WTC11 (cell line): ENCODE measurements around the gene LRMDA. TPM values are rescaled to one million over a fixed set of nuclear protein-coding genes. Genes with fewer than 3 reads are reported as not detected.

Experiments
- ATAC-seq: fragments of 200-7000 bp; cut with Tn5 transposase; 2 replicates; pipeline ENCODE4 v1.10.0; 2021; ENCODE audit warnings: mild to moderate bottlenecking, moderate library complexity
- CTCF ChIA-PET: fragments of 300-600 bp; sonication (Branson Sonifier 250); formaldehyde crosslinking; loops from one replicate; lab custom pipeline; 2021; ENCODE audit warnings: antibody characterized with exemption; lab: Charles Lee
- POLR2A ChIA-PET: fragments of 350-600 bp; sonication (Branson Sonifier 250); formaldehyde crosslinking; loops from one replicate; lab custom pipeline; 2021; ENCODE audit warnings: antibody characterized with exemption; lab: Charles Lee
- DNase-seq: peaks from one replicate; pipeline ENCODE4 v3.0.0; 2021; ENCODE audit warnings: low spot score
- H3K27ac Mint-ChIP-seq: 2 replicates; pipeline ENCODE4 v1.8.0; 2021; ENCODE audit warnings: mixed read lengths
- H3K27me3 Mint-ChIP-seq: 2 replicates; pipeline ENCODE4 v1.8.0; 2021; ENCODE audit warnings: low read depth, mild to moderate bottlenecking, moderate library complexity, mixed read lengths
- H3K36me3 Mint-ChIP-seq: 2 replicates; pipeline ENCODE4 v1.8.0; 2021; ENCODE audit warnings: mixed read lengths
- H3K4me1 Mint-ChIP-seq: 2 replicates; pipeline ENCODE4 v1.8.0; 2022; ENCODE audit warnings: mixed read lengths
- H3K4me3 Mint-ChIP-seq: 2 replicates; pipeline ENCODE4 v1.8.0; 2021; ENCODE audit warnings: mild to moderate bottlenecking, moderate library complexity, mixed read lengths
- H3K9me3 Mint-ChIP-seq: 2 replicates; pipeline ENCODE4 v1.8.0; 2021; ENCODE audit warnings: mixed read lengths
- KAT7 ChIP-seq: sonication (generic); formaldehyde crosslinking; IDR thresholded peaks from 2 replicates; pipeline ENCODE4 v1.8.1; 2023; ENCODE audit warnings: missing genetic modification reagents, mild to moderate bottlenecking, borderline replicate concordance
- NFATC4 ChIP-seq: fragments of 250-450 bp; sonication (Bioruptor Pico); IDR thresholded peaks from 2 replicates; pipeline ENCODE4 v1.9.0; 2021; ENCODE audit warnings: mild to moderate bottlenecking
- PRRX2 ChIP-seq: fragments of 250-450 bp; sonication (Bioruptor Pico); IDR thresholded peaks from 2 replicates; pipeline ENCODE4 v1.8.0; 2021; ENCODE audit warnings: mild to moderate bottlenecking
- RORB ChIP-seq: fragments of 250-450 bp; sonication (Bioruptor Pico); IDR thresholded peaks from 2 replicates; pipeline ENCODE4 v1.9.0; 2021; ENCODE audit warnings: mild to moderate bottlenecking
- SMAD4 ChIP-seq: sonication (generic); formaldehyde crosslinking; IDR thresholded peaks from 2 replicates; pipeline ENCODE4 v1.8.0; 2022; ENCODE audit warnings: mild to moderate bottlenecking, missing genetic modification reagents
- TCF7 ChIP-seq: sonication (generic); formaldehyde crosslinking; IDR thresholded peaks from 2 replicates; pipeline ENCODE4 v1.8.0; 2022; ENCODE audit warnings: mild to moderate bottlenecking, low read depth, missing genetic modification reagents, moderate library complexity
- ZNF121 ChIP-seq: sonication (generic); formaldehyde crosslinking; IDR thresholded peaks from 2 replicates; pipeline ENCODE4 v1.8.0; 2023; ENCODE audit warnings: missing genetic modification reagents
- ZNF317 ChIP-seq: sonication (generic); formaldehyde crosslinking; IDR thresholded peaks from 2 replicates; pipeline ENCODE4 v1.8.1; 2023; ENCODE audit warnings: low read depth, mild to moderate bottlenecking, moderate library complexity, missing genetic modification reagents, borderline replicate concordance
- ZNF532 ChIP-seq: fragments of 250-450 bp; sonication (Bioruptor Pico); IDR thresholded peaks from 2 replicates; pipeline ENCODE4 v1.9.0; 2021; ENCODE audit warnings: mild to moderate bottlenecking, borderline replicate concordance
- ZNF671 ChIP-seq: fragments of 250-450 bp; sonication (Bioruptor Pico); IDR thresholded peaks from 2 replicates; pipeline ENCODE4 v1.8.0; 2021; ENCODE audit warnings: mild to moderate bottlenecking
- total RNA-seq: library from RNA; stranded (reverse); gene quantifications from 3 replicates; pipeline ENCODE4 v1.2.3, GENCODE V29; 2021
- TF ChIP-seq, protein P1 (sequence below): sonication (generic); formaldehyde crosslinking; IDR thresholded peaks from 2 replicates; pipeline ENCODE4 v1.8.0; 2023; ENCODE audit warnings: mild to moderate bottlenecking, missing genetic modification reagents
- TF ChIP-seq, protein P2 (sequence below): sonication (generic); formaldehyde crosslinking; IDR thresholded peaks from 2 replicates; pipeline ENCODE4 v1.8.0; 2023; ENCODE audit warnings: missing genetic modification reagents, mild to moderate bottlenecking, borderline replicate concordance

LRMDA gene
- total RNA-seq, 1 experiment from 2014 or later = 0.92 TPM

DNA sequence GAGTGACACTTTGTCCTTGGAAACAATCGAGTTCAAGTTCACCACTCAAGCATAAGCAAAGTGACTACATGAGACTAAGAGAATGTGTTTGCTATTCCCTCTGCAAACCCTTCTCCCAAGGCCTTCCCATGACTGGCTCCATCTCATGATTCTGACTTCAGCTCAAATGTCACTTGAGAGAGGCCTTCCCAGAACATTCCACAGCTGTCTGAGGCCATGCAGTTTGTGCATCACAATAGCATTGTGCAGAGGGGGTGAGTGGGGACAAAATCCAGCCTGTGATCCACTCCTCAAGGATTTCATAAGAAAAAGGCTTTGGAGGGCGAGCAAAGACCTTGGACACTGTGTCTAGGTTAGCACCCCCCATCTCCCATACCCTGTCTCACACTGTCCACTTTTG is 6.9 kb upstream of the LRMDA start (continued):
- TF ChIP-seq ZNF532 (CRISPR knock-in tag) (no peak), TCF7 (CRISPR knock-in tag) (no peak), ZNF317 (no peak), SMAD4 (CRISPR knock-in tag) (no peak), KAT7 (CRISPR knock-in tag) (no peak), NFATC4 (CRISPR knock-in tag) (no peak), PRRX2 (CRISPR knock-in tag) (no peak), ZNF121 (CRISPR knock-in tag) (no peak)

DNA sequence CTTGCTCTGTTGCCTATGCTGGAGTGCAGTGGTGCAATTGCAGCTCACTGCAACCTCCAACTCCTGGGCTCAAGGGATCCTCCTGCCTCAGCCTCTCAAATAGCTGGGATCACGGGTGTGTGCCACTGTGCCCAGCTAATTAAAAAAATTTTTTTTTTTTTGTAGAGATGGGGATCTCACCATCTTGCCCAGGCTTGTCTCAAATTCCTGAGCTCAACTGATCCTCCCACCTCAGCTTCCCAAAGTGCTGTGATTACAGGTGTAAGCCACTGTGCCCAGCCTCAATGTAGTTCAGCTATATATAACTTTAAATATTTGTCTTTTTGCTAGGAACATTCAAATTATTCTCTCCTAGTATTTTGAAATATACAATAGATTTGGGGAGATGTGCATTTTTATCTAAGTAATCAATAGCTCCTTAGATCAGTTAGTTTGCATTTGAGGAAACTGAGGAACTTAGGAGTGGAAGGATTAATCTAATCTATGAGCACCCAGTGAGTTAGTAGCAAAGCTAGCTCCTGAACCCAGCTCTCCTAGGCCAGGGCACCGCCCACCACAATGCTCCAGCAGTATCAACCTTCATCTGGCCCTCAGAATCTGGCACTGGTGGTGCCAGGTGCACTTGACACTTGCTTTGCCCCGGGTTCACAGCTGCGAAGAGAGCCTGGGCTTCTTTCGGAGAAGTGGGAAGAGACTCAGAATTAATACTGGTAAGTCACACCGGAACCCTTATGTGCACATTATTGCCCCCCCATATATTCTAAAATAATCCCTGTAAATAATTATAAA is 5.9 kb upstream of the LRMDA start:
- ATAC-seq (no peak), DNase-seq (no peak)
- H3K4me3 Mint-ChIP-seq = no peak overlapping the region
- H3K36me3 Mint-ChIP-seq = no peaks in the 10 kb centered on the region
- TF ChIP-seq, protein P1, sequence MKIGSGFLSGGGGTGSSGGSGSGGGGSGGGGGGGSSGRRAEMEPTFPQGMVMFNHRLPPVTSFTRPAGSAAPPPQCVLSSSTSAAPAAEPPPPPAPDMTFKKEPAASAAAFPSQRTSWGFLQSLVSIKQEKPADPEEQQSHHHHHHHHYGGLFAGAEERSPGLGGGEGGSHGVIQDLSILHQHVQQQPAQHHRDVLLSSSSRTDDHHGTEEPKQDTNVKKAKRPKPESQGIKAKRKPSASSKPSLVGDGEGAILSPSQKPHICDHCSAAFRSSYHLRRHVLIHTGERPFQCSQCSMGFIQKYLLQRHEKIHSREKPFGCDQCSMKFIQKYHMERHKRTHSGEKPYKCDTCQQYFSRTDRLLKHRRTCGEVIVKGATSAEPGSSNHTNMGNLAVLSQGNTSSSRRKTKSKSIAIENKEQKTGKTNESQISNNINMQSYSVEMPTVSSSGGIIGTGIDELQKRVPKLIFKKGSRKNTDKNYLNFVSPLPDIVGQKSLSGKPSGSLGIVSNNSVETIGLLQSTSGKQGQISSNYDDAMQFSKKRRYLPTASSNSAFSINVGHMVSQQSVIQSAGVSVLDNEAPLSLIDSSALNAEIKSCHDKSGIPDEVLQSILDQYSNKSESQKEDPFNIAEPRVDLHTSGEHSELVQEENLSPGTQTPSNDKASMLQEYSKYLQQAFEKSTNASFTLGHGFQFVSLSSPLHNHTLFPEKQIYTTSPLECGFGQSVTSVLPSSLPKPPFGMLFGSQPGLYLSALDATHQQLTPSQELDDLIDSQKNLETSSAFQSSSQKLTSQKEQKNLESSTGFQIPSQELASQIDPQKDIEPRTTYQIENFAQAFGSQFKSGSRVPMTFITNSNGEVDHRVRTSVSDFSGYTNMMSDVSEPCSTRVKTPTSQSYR (CRISPR knock-in tag) = no peak
- TF ChIP-seq TCF7 (CRISPR knock-in tag) (no peak), RORB (CRISPR knock-in tag) (no peak), ZNF671 (CRISPR knock-in tag) (no peak)
- TF ChIP-seq, protein P2, sequence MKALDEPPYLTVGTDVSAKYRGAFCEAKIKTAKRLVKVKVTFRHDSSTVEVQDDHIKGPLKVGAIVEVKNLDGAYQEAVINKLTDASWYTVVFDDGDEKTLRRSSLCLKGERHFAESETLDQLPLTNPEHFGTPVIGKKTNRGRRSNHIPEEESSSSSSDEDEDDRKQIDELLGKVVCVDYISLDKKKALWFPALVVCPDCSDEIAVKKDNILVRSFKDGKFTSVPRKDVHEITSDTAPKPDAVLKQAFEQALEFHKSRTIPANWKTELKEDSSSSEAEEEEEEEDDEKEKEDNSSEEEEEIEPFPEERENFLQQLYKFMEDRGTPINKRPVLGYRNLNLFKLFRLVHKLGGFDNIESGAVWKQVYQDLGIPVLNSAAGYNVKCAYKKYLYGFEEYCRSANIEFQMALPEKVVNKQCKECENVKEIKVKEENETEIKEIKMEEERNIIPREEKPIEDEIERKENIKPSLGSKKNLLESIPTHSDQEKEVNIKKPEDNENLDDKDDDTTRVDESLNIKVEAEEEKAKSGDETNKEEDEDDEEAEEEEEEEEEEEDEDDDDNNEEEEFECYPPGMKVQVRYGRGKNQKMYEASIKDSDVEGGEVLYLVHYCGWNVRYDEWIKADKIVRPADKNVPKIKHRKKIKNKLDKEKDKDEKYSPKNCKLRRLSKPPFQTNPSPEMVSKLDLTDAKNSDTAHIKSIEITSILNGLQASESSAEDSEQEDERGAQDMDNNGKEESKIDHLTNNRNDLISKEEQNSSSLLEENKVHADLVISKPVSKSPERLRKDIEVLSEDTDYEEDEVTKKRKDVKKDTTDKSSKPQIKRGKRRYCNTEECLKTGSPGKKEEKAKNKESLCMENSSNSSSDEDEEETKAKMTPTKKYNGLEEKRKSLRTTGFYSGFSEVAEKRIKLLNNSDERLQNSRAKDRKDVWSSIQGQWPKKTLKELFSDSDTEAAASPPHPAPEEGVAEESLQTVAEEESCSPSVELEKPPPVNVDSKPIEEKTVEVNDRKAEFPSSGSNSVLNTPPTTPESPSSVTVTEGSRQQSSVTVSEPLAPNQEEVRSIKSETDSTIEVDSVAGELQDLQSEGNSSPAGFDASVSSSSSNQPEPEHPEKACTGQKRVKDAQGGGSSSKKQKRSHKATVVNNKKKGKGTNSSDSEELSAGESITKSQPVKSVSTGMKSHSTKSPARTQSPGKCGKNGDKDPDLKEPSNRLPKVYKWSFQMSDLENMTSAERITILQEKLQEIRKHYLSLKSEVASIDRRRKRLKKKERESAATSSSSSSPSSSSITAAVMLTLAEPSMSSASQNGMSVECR = no peak
- peaks cover 5% of the 10 kb centered on the region; the same call in 1 of the 2 replicates for H3K9me3 Mint-ChIP-seq
- peaks cover 95% of the 10 kb centered on the region for H3K27me3 Mint-ChIP-seq
- POLR2A ChIA-PET = no interaction called here
- no peak overlapping the region for H3K27ac Mint-ChIP-seq
- CTCF ChIA-PET = interaction anchor here (1.0 to 1.5 kb wide), 2 partner anchors 24 to 30 kb away, joined by 3 to 4 read pairs; partner anchors contain the start of gene ZNF503
- peaks cover 21% of the 10 kb centered on the region for H3K4me1 Mint-ChIP-seq
